B cell (primary cell): ENCODE measurements around the gene ABI3BP.

Experiments used
- EZH2 ChIP-seq: IDR thresholded peaks from 2 replicates; pipeline ENCODE4 v1.6.1; 2012; ENCODE audit warnings: borderline replicate concordance, low read depth, mild to moderate bottlenecking, moderate library complexity, low read length; ENCODE audit not compliant: insufficient read depth, poor library complexity, severe bottlenecking
- TF ChIP-seq, protein P1 (sequence below): fragments of 200-600 bp; IDR thresholded peaks from one replicate; pipeline ENCODE4 v1.8.0; 2022; ENCODE audit warnings: antibody characterized with exemption, mild to moderate bottlenecking

DNA sequence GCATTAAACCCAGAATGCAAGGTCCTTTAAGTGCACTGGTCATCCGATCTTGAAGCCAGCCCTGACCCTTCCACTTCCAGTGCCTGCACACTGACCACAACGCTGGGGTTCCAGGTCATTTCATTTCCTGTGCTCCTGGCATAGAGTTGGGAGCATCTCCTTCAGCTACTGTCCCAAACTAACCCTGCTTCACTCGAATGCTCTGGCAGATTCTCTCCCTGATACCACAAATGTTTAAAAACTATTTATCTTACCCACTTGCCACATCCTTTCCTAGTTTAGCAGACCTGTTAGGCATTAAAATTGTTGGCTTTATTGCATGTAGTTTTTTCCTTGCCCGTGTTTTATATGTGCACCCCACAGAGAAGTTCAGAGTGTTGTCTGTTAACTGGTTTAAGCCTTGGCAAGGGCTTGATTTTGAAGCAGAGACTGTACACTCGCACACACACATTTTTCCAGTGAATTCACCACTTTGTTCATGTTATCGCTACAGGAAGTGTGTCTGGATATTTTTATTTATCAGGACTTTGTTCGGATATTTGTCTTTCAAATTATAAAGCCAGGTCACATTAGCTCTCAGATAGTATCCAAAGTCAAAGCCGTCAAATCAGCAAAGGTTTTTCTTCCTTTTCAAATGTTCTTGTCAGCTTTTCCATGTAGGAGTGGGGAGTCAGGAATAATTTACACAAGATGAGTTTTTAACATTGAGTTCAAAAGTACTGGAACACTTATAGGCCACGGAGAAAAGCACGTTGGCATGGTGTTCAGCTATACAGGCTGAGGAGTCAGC is 77.3 kb downstream of the ABI3BP start:
- TF ChIP-seq, protein P1, sequence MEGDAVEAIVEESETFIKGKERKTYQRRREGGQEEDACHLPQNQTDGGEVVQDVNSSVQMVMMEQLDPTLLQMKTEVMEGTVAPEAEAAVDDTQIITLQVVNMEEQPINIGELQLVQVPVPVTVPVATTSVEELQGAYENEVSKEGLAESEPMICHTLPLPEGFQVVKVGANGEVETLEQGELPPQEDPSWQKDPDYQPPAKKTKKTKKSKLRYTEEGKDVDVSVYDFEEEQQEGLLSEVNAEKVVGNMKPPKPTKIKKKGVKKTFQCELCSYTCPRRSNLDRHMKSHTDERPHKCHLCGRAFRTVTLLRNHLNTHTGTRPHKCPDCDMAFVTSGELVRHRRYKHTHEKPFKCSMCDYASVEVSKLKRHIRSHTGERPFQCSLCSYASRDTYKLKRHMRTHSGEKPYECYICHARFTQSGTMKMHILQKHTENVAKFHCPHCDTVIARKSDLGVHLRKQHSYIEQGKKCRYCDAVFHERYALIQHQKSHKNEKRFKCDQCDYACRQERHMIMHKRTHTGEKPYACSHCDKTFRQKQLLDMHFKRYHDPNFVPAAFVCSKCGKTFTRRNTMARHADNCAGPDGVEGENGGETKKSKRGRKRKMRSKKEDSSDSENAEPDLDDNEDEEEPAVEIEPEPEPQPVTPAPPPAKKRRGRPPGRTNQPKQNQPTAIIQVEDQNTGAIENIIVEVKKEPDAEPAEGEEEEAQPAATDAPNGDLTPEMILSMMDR: no peak
- TF ChIP-seq EZH2: no peak
